GM23338 (cell line): ENCODE data around the gene HRAS. TPM values are rescaled to one million over a fixed set of nuclear protein-coding genes. Genes with fewer than 3 reads are reported as not detected.
"Not testable (repeated sequence)": the region's sequence is repeated elsewhere in the genome, so short reads cannot be mapped to it uniquely, and the experiment has no call there.

ENCODE experiments used
- ATAC-seq: fragments of 200-7000 bp; cut with Tn5 transposase; 3 replicates; pipeline ENCODE4 v1.9.1; 2020
- DNase-seq: peaks from one replicate; pipeline ENCODE4 v3.0.0-alpha.2; 2015; ENCODE audit warnings: low spot score
- H2AFZ ChIP-seq: fragments of 200-600 bp; sonication (generic); 2 replicates; pipeline ENCODE4 v1.8.0; 2016; ENCODE audit warnings: antibody characterized with exemption, mild to moderate bottlenecking, moderate library complexity
- H3F3A ChIP-seq: fragments of 200-600 bp; sonication (generic); replicated peaks from 2 replicates; pipeline ENCODE4 v1.8.0; 2017; ENCODE audit warnings: antibody characterized with exemption, mixed run types, low read depth
- H3K27ac ChIP-seq: fragments of 200-600 bp; sonication (generic); 2 replicates; pipeline ENCODE4 v1.6.1; 2016; ENCODE audit warnings: low read depth
- H3K27me3 ChIP-seq: fragments of 200-600 bp; sonication (generic); 2 replicates; pipeline ENCODE4 v1.8.0; 2016; ENCODE audit warnings: mild to moderate bottlenecking, mixed run types, moderate library complexity; ENCODE audit not compliant: insufficient read depth
- H3K36me3 ChIP-seq: fragments of 200-600 bp; sonication (generic); 2 replicates; pipeline ENCODE4 v1.8.0; 2016; ENCODE audit warnings: mild to moderate bottlenecking; ENCODE audit not compliant: insufficient read depth
- H3K4me1 ChIP-seq: fragments of 200-600 bp; sonication (generic); 2 replicates; pipeline ENCODE4 v1.8.0; 2016; ENCODE audit warnings: mild to moderate bottlenecking, moderate library complexity; ENCODE audit not compliant: insufficient read depth
- H3K4me2 ChIP-seq: fragments of 200-600 bp; sonication (generic); 2 replicates; pipeline ENCODE4 v1.7.1; 2017; ENCODE audit warnings: mixed run types
- H3K4me3 ChIP-seq: fragments of 200-600 bp; sonication (generic); 2 replicates; pipeline ENCODE4 v1.6.1; 2016; ENCODE audit warnings: mixed run types
- H3K79me2 ChIP-seq: fragments of 200-600 bp; sonication (generic); replicated peaks from 2 replicates; pipeline ENCODE4 v1.8.0; 2017; ENCODE audit warnings: mild to moderate bottlenecking; ENCODE audit not compliant: insufficient read depth
- H3K9me2 ChIP-seq: fragments of 200-600 bp; sonication (generic); 2 replicates; pipeline ENCODE4 v1.8.0; 2017; ENCODE audit not compliant: insufficient read depth
- H4K20me1 ChIP-seq: fragments of 200-600 bp; sonication (generic); replicated peaks from 2 replicates; pipeline ENCODE4 v1.8.0; 2017; ENCODE audit warnings: mild to moderate bottlenecking; ENCODE audit not compliant: insufficient read depth
- H3K27ac Mint-ChIP-seq: 2 replicates; pipeline ENCODE4 v1.8.0; 2020; ENCODE audit warnings: inconsistent platforms, mild to moderate bottlenecking, moderate library complexity, mixed read lengths
- H3K27me3 Mint-ChIP-seq: 3 replicates; pipeline ENCODE4 v1.8.0; 2022; ENCODE audit warnings: low read depth, mild to moderate bottlenecking, moderate library complexity, mixed read lengths, inconsistent platforms; ENCODE audit not compliant: insufficient read depth, poor library complexity
- H3K36me3 Mint-ChIP-seq: 3 replicates; pipeline ENCODE4 v1.8.0; 2021; ENCODE audit warnings: low read depth, mild to moderate bottlenecking, inconsistent platforms, moderate library complexity, mixed read lengths
- H3K4me1 Mint-ChIP-seq: 3 replicates; pipeline ENCODE4 v1.8.0; 2020; ENCODE audit warnings: mild to moderate bottlenecking, inconsistent platforms, mixed read lengths
- H3K4me3 Mint-ChIP-seq: 3 replicates; pipeline ENCODE4 v1.8.0; 2021; ENCODE audit warnings: moderate library complexity, mild to moderate bottlenecking, inconsistent platforms, mixed read lengths
- H3K9me3 Mint-ChIP-seq: 3 replicates; pipeline ENCODE4 v1.8.0; 2020; ENCODE audit warnings: moderate library complexity, mild to moderate bottlenecking, inconsistent platforms, mixed read lengths
- ETS1 ChIP-seq: IDR thresholded peaks from 2 replicates; pipeline ENCODE4 v1.6.1; 2016; ENCODE audit warnings: antibody characterized with exemption
- EZH2 ChIP-seq: fragments of 200-600 bp; sonication (generic); IDR thresholded peaks from one replicate; pipeline ENCODE4 v1.8.0; 2017; ENCODE audit warnings: antibody characterized with exemption, mild to moderate bottlenecking, low read depth; ENCODE audit not compliant: unreplicated experiment
- NANOG ChIP-seq: IDR thresholded peaks from 2 replicates; pipeline ENCODE4 v1.6.1; 2016; ENCODE audit warnings: antibody characterized with exemption, borderline replicate concordance
- POLR2AphosphoS5 ChIP-seq: IDR thresholded peaks from 2 replicates; pipeline ENCODE4 v1.6.1; 2016; ENCODE audit warnings: antibody characterized with exemption, low read depth
- STAT1 ChIP-seq: IDR thresholded peaks from one replicate; pipeline ENCODE4 v1.6.1; 2016; ENCODE audit warnings: antibody characterized with exemption; ENCODE audit not compliant: unreplicated experiment
- ZNF331 ChIP-seq: fragments of 250-450 bp; sonication (Bioruptor Pico); IDR thresholded peaks from 2 replicates; pipeline ENCODE4 v1.5.0; 2020; ENCODE audit warnings: low read depth, mild to moderate bottlenecking, moderate library complexity
- polyA plus RNA-seq: library from polyadenylated mRNA; unstranded; fragments of >200 nt; fragmentation: Nextera tagmentation; extraction: Ambion mirVana; gene quantifications from 2 replicates; pipeline ENCODE4 v1.2.1, GENCODE V29; 2016
- total RNA-seq: library from RNA; depleted of rRNA; stranded (reverse); fragments of >200 nt; shearing (Covaris generic); gene quantifications from 2 replicates; pipeline ENCODE4 v1.2.3, GENCODE V29; 2014

HRAS gene
- total and polyA plus RNA-seq, 2 experiments from 2014 or later = 37.9 to 48.7 TPM

GRCh38 chr11:575313-575995, 40.1 kb upstream of the HRAS start:
- H3K9me2 ChIP-seq = no peaks in the 10 kb centered on the region
- TF ChIP-seq ETS1 (no peak), POLR2AphosphoS5 (peak; percentile 63), ZNF331 (CRISPR knock-in tag) (no peak), STAT1 (no peak)
- H3K4me2 ChIP-seq = peak overlapping the region; percentile 88
- peak overlapping the region; percentile 70 for H3K4me3 ChIP-seq
- peak; percentile 55 for ATAC-seq
- peaks cover 13% of the 10 kb centered on the region; the same call in 1 of the 2 replicates for H3F3A ChIP-seq
- H3K4me1 ChIP-seq = peaks cover 16% of the 10 kb centered on the region
- H3K79me2 ChIP-seq = peaks cover 38% of the 10 kb centered on the region
- H4K20me1 ChIP-seq = peaks cover 32% of the 10 kb centered on the region
- Mint-ChIP-seq H3K27me3 (peaks cover 24% of the 10 kb centered on the region), H3K4me1 (peaks cover 30% of the 10 kb centered on the region), H3K9me3 (no peaks in the 10 kb centered on the region; the same call in 2 of the 3 replicates), H3K27ac (no peak overlapping the region), H3K36me3 (no peaks in the 10 kb centered on the region; the same call in 2 of the 3 replicates), H3K4me3 (peak overlapping the region; percentile 80)
- no peak overlapping the region for H3K27ac ChIP-seq
- H3K36me3 ChIP-seq = no peaks in the 10 kb centered on the region
- H2AFZ ChIP-seq = peak overlapping the region; percentile 91; the same call in 1 of the 2 replicates
- peak; percentile 88 for DNase-seq
- H3K27me3 ChIP-seq = peaks cover 22% of the 10 kb centered on the region

- H3K79me2 ChIP-seq = peaks cover 31% of the 10 kb centered on the region
- peak overlapping the region; percentile 70 for H3K4me3 ChIP-seq
- H2AFZ ChIP-seq = no peak overlapping the region
- H3F3A ChIP-seq = peaks cover 13% of the 10 kb centered on the region; the same call in 1 of the 2 replicates
- Mint-ChIP-seq H3K9me3 (no peaks in the 10 kb centered on the region; the same call in 2 of the 3 replicates), H3K27ac (no peak overlapping the region), H3K36me3 (no peaks in the 10 kb centered on the region; the same call in 2 of the 3 replicates), H3K4me1 (peaks cover 30% of the 10 kb centered on the region), H3K4me3 (peak overlapping the region; percentile 80), H3K27me3 (peaks cover 30% of the 10 kb centered on the region)
- no peak for DNase-seq
- no peak for TF ChIP-seq NANOG
- peak; percentile 39 for TF ChIP-seq EZH2
- peak overlapping the region; percentile 88 for H3K4me2 ChIP-seq
- H3K4me1 ChIP-seq = peaks cover 16% of the 10 kb centered on the region
- H3K27ac ChIP-seq = no peak overlapping the region
- peaks cover 25% of the 10 kb centered on the region for H3K27me3 ChIP-seq
- peaks cover 28% of the 10 kb centered on the region for H4K20me1 ChIP-seq
- peak; percentile 1 for ATAC-seq
- no peaks in the 10 kb centered on the region for H3K9me2 ChIP-seq
- no peaks in the 10 kb centered on the region for H3K36me3 ChIP-seq
These were observed 39.4 kb upstream of the HRAS start for GRCh38 chr11:574632-575312.

GRCh38 chr11:574031-574570, 38.7 kb upstream of the HRAS start:
- H3K9me2 ChIP-seq, H2AFZ ChIP-seq, ATAC-seq, H3K9me3 Mint-ChIP-seq, DNase-seq, H3K36me3 ChIP-seq, H3K27ac Mint-ChIP-seq, H3K27ac ChIP-seq, H3K4me3 Mint-ChIP-seq, H3K36me3 Mint-ChIP-seq: not testable (repeated sequence)
- Histone ChIP-seq H3K79me2 (peaks cover 24% of the 10 kb centered on the region), H3K27me3 (peaks cover 31% of the 10 kb centered on the region), H3K4me1 (peaks cover 20% of the 10 kb centered on the region), H3F3A (peaks cover 13% of the 10 kb centered on the region; the same call in 1 of the 2 replicates), H3K4me3 (peak overlapping the region; percentile 70; the same call in 1 of the 2 replicates), H4K20me1 (peaks cover 21% of the 10 kb centered on the region), H3K4me2 (peak overlapping the region; percentile 88; the same call in 1 of the 2 replicates)
- peaks cover 29% of the 10 kb centered on the region for H3K27me3 Mint-ChIP-seq
- H3K4me1 Mint-ChIP-seq = peaks cover 31% of the 10 kb centered on the region
